ENCODE measurements around the gene STPG2. TPM values are rescaled to one million over a fixed set of nuclear protein-coding genes. Genes with fewer than 3 reads are reported as not detected.
"Not testable (repeated sequence)": the region's sequence is repeated elsewhere in the genome, so short reads cannot be mapped to it uniquely, and the experiment has no call there.

The STPG2 gene
- total and polyA plus RNA-seq, 4 donors, result 0.10 to 0.65 (median 0.33) TPM; not detected in 1

GRCh38 chr4:97903436-97904189 lies 239.7 kb downstream of the STPG2 start:
- H3K9me3 ChIP-seq (ENCODE audit: control insufficient read depth, low read length); H3K27me3 ChIP-seq (ENCODE audit: control insufficient read depth in 1 of 2, insufficient read depth in 2 of 2, low read length in 1 of 2); intact Hi-C loops (cut with DNase I); H3K4me1 ChIP-seq (ENCODE audit: control insufficient read depth in 1 of 2, insufficient read depth in 2 of 2, low read length in 2 of 2); H3K36me3 ChIP-seq (ENCODE audit: control insufficient read depth in 1 of 2, insufficient read depth in 2 of 2, low read length in 1 of 2); H3K27ac ChIP-seq (ENCODE audit: low read depth in 1 of 2, low read length in 2 of 2); H3K4me3 ChIP-seq (ENCODE audit: low read length in 2 of 2); ATAC-seq (ENCODE audit: low FRiP score): not testable (repeated sequence)
- WGBS, 2 donors, result 85% methylated on average over 22 of the region's 23 CpGs
- DNase-seq, result peak in 1 of 2 donors; percentile 54

- no peak for DNase-seq
- H3K27me3 ChIP-seq (ENCODE audit: control insufficient read depth in 1 of 2, insufficient read depth in 2 of 2, low read length in 1 of 2), result no peaks in the 10 kb centered on the region
- 42 to 68% methylated on average over 2 of the region's 2 CpGs for WGBS, 2 donors
- H3K27ac ChIP-seq (ENCODE audit: low read depth in 1 of 2, low read length in 2 of 2), result no peak overlapping the region
- H3K36me3 ChIP-seq (ENCODE audit: control insufficient read depth in 1 of 2, insufficient read depth in 2 of 2, low read length in 1 of 2), result no peaks in the 10 kb centered on the region
- no peaks in the 10 kb centered on the region for H3K9me3 ChIP-seq (ENCODE audit: control insufficient read depth, low read length)
- intact Hi-C loops (cut with DNase I), result no loop called here
- no peak overlapping the region for H3K4me3 ChIP-seq (ENCODE audit: low read length in 2 of 2)
- H3K4me1 ChIP-seq (ENCODE audit: control insufficient read depth in 1 of 2, insufficient read depth in 2 of 2, low read length in 2 of 2), result no peaks in the 10 kb centered on the region
- ATAC-seq (ENCODE audit: low FRiP score), result no peak
These were observed 243.0 kb downstream of the STPG2 start for GRCh38 chr4:97900229-97900628.

DNA sequence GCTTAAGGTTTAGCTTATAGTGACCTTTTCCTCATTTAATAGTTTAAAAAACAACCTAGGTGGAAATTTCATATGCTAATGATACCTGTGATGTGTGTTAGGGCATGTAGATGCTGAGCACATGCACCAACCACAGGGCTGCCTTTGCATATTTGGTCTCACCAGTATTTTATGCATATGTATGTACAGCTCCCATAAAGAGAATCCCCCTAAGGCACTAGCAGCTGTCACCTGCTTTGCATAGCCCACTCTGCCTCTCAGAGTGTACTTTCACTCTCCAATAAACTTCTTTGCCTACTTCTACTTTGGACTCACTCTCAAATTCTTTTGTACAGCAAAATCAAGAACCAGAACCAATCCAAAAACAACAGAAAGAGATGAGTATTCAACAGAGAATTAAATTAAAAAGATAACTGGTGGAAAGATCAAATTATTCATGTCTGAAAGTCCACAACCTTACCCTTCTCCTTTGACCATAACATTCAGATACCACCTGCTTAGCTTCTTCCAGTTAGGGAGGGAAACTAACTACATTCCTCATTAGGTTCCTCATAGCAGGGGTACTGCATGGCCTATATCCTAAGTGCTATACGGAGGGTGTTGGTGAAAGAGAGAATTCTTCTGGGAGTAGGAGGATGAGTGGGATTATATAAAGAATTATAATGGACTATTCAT lies 250.5 kb downstream of the STPG2 start:
- intact Hi-C loops (cut with DNase I), result no loop called here
- Histone ChIP-seq H3K4me1 (ENCODE audit: control insufficient read depth in 1 of 2, insufficient read depth in 2 of 2, low read length in 2 of 2) (no peaks in the 10 kb centered on the region), H3K27me3 (ENCODE audit: control insufficient read depth in 1 of 2, insufficient read depth in 2 of 2, low read length in 1 of 2) (no peaks in the 10 kb centered on the region), H3K9me3 (ENCODE audit: control insufficient read depth, low read length) (no peaks in the 10 kb centered on the region), H3K27ac (ENCODE audit: low read depth in 1 of 2, low read length in 2 of 2) (no peak overlapping the region), H3K4me3 (ENCODE audit: low read length in 2 of 2) (no peak overlapping the region), H3K36me3 (ENCODE audit: control insufficient read depth in 1 of 2, insufficient read depth in 2 of 2, low read length in 1 of 2) (no peaks in the 10 kb centered on the region)
- WGBS, 2 donors, result 38 to 52% methylated on average over 1 of the region's 1 CpG
- no peak for ATAC-seq (ENCODE audit: low FRiP score)
- no peak for DNase-seq

GRCh38 chr4:97879942-97880341 lies 263.3 kb downstream of the STPG2 start:
- ATAC-seq (ENCODE audit: low FRiP score), result no peak

GRCh38 chr4:97868097-97868496 lies 275.2 kb downstream of the STPG2 start:
- Histone ChIP-seq H3K4me3 (ENCODE audit: low read length in 2 of 2) (no peak overlapping the region), H3K27ac (ENCODE audit: low read depth in 1 of 2, low read length in 2 of 2) (no peak overlapping the region), H3K9me3 (ENCODE audit: control insufficient read depth, low read length) (no peaks in the 10 kb centered on the region), H3K4me1 (ENCODE audit: control insufficient read depth in 1 of 2, insufficient read depth in 2 of 2, low read length in 2 of 2) (no peaks in the 10 kb centered on the region), H3K27me3 (ENCODE audit: control insufficient read depth in 1 of 2, insufficient read depth in 2 of 2, low read length in 1 of 2) (no peaks in the 10 kb centered on the region), H3K36me3 (ENCODE audit: control insufficient read depth in 1 of 2, insufficient read depth in 2 of 2, low read length in 1 of 2) (no peaks in the 10 kb centered on the region)
- 44 to 47% methylated on average over 4 of the region's 4 CpGs for WGBS, 2 donors
- DNase-seq (no peak), ATAC-seq (ENCODE audit: low FRiP score) (no peak)
- intact Hi-C loops (cut with DNase I), result no loop called here

More at GRCh38 chr4:97879942-97880341, 263.3 kb downstream of the STPG2 start:
- no peaks in the 10 kb centered on the region for H3K4me1 ChIP-seq (ENCODE audit: control insufficient read depth in 1 of 2, insufficient read depth in 2 of 2, low read length in 2 of 2)
- DNase-seq, result no peak
- H3K27ac ChIP-seq (ENCODE audit: low read depth in 1 of 2, low read length in 2 of 2), result no peak overlapping the region
- intact Hi-C loops (cut with DNase I), result no loop called here
- H3K27me3 ChIP-seq (ENCODE audit: control insufficient read depth in 1 of 2, insufficient read depth in 2 of 2, low read length in 1 of 2), result no peaks in the 10 kb centered on the region
- H3K9me3 ChIP-seq (ENCODE audit: control insufficient read depth, low read length), result no peaks in the 10 kb centered on the region
- H3K36me3 ChIP-seq (ENCODE audit: control insufficient read depth in 1 of 2, insufficient read depth in 2 of 2, low read length in 1 of 2), result no peaks in the 10 kb centered on the region
- 51 to 60% methylated on average over 2 of the region's 2 CpGs for WGBS, 2 donors
- H3K4me3 ChIP-seq (ENCODE audit: low read length in 2 of 2), result no peak overlapping the region

GRCh38 chr4:97867557-97868091 lies 275.7 kb downstream of the STPG2 start:
- intact Hi-C loops (cut with DNase I), result no loop called here

GRCh38 chr4:97866821-97867556 lies 276.3 kb downstream of the STPG2 start:
- intact Hi-C loops (cut with DNase I), result no loop called here
- Histone ChIP-seq H3K4me3 (ENCODE audit: low read length in 2 of 2) (no peak overlapping the region), H3K36me3 (ENCODE audit: control insufficient read depth in 1 of 2, insufficient read depth in 2 of 2, low read length in 1 of 2) (no peaks in the 10 kb centered on the region), H3K27me3 (ENCODE audit: control insufficient read depth in 1 of 2, insufficient read depth in 2 of 2, low read length in 1 of 2) (no peaks in the 10 kb centered on the region), H3K9me3 (ENCODE audit: control insufficient read depth, low read length) (no peaks in the 10 kb centered on the region), H3K4me1 (ENCODE audit: control insufficient read depth in 1 of 2, insufficient read depth in 2 of 2, low read length in 2 of 2) (no peaks in the 10 kb centered on the region), H3K27ac (ENCODE audit: low read depth in 1 of 2, low read length in 2 of 2) (no peak overlapping the region)
- DNase-seq, result peak in 1 of 2 donors; percentile 31
- no peak for ATAC-seq (ENCODE audit: low FRiP score)

More at GRCh38 chr4:97867557-97868091, 275.7 kb downstream of the STPG2 start:
- H3K4me1 ChIP-seq (ENCODE audit: control insufficient read depth in 1 of 2, insufficient read depth in 2 of 2, low read length in 2 of 2), result no peaks in the 10 kb centered on the region
- DNase-seq (no peak), ATAC-seq (ENCODE audit: low FRiP score) (no peak)
- no peak overlapping the region for H3K27ac ChIP-seq (ENCODE audit: low read depth in 1 of 2, low read length in 2 of 2)
- no peak overlapping the region for H3K4me3 ChIP-seq (ENCODE audit: low read length in 2 of 2)
- H3K27me3 ChIP-seq (ENCODE audit: control insufficient read depth in 1 of 2, insufficient read depth in 2 of 2, low read length in 1 of 2), result no peaks in the 10 kb centered on the region
- no peaks in the 10 kb centered on the region for H3K36me3 ChIP-seq (ENCODE audit: control insufficient read depth in 1 of 2, insufficient read depth in 2 of 2, low read length in 1 of 2)
- WGBS, 2 donors, result 26 to 29% methylated on average over 1 of the region's 1 CpG
- no peaks in the 10 kb centered on the region for H3K9me3 ChIP-seq (ENCODE audit: control insufficient read depth, low read length)

GRCh38 chr4:97851115-97851514 lies 292.2 kb downstream of the STPG2 start:
- DNase-seq (no peak), ATAC-seq (ENCODE audit: low FRiP score) (no peak)
- intact Hi-C loops (cut with DNase I), result no loop called here
- H3K36me3 ChIP-seq (ENCODE audit: control insufficient read depth in 1 of 2, insufficient read depth in 2 of 2, low read length in 1 of 2), result no peaks in the 10 kb centered on the region
- H3K4me1 ChIP-seq (ENCODE audit: control insufficient read depth in 1 of 2, insufficient read depth in 2 of 2, low read length in 2 of 2), result no peaks in the 10 kb centered on the region
- no peak overlapping the region for H3K27ac ChIP-seq (ENCODE audit: low read depth in 1 of 2, low read length in 2 of 2)
- no peak overlapping the region for H3K4me3 ChIP-seq (ENCODE audit: low read length in 2 of 2)
- 79 to 85% methylated on average over 1 of the region's 1 CpG for WGBS, 2 donors
- no peaks in the 10 kb centered on the region for H3K27me3 ChIP-seq (ENCODE audit: control insufficient read depth in 1 of 2, insufficient read depth in 2 of 2, low read length in 1 of 2)
- H3K9me3 ChIP-seq (ENCODE audit: control insufficient read depth, low read length), result no peaks in the 10 kb centered on the region
